HepG2 (cell line): ENCODE measurements around the gene APOM. TPM values are rescaled to one million over a fixed set of nuclear protein-coding genes. Genes with fewer than 3 reads are reported as not detected.

Experiments
- BATF2 ChIP-seq: sonication (generic); formaldehyde crosslinking; IDR thresholded peaks from 2 replicates; pipeline ENCODE4 v1.8.0; 2022; ENCODE audit warnings: mild to moderate bottlenecking, missing genetic modification reagents, moderate library complexity
- PRPF4 ChIP-seq: fragments of 200-400 bp; formaldehyde crosslinking; IDR thresholded peaks from 2 replicates; pipeline ENCODE4 v1.6.1; 2016; ENCODE audit warnings: low read length, low read depth; ENCODE audit not compliant: poor library complexity, severe bottlenecking
- TCF7 ChIP-seq: sonication (generic); IDR thresholded peaks from 2 replicates; pipeline ENCODE4 v1.6.1; 2016; ENCODE audit warnings: antibody characterized with exemption, low read depth
- TEF ChIP-seq: sonication (generic); formaldehyde crosslinking; IDR thresholded peaks from 2 replicates; pipeline ENCODE4 v1.5.0; 2020; ENCODE audit warnings: missing genetic modification reagents
- ZNF317 ChIP-seq: sonication (generic); formaldehyde crosslinking; IDR thresholded peaks from 2 replicates; pipeline ENCODE4 v1.5.0; 2020; ENCODE audit warnings: mild to moderate bottlenecking, missing genetic modification reagents
- polyA plus RNA-seq, 8 experiments: library from polyadenylated mRNA; depleted of rRNA in 3 of 8; stranded (reverse) in 7 of 8; unstranded in 1 of 8; fragments of >200 nt; fragmentation: Illumina TruSeq in 4 of 8; extraction: Trizol in 4 of 8; gene quantifications; 2 replicates each; pipeline versions ENCODE4 v1.2.1 to v1.2.3, GENCODE V29; 2011 to 2016; ENCODE audit warnings: low read depth in 4 of 8, missing spikeins in 1 of 8, mixed read lengths in 1 of 8; ENCODE audit not compliant: insufficient read depth in 1 of 8
- total RNA-seq, 5 experiments: library from RNA; depleted of rRNA; stranded (reverse); fragments of >200 nt; fragmentation: Illumina TruSeq; extraction: Trizol; gene quantifications; 2 replicates each; pipeline ENCODE4 v1.2.3, GENCODE V29; 2016; ENCODE audit warnings: low read depth in 1 of 5
- TF ChIP-seq, protein P1 (sequence below): sonication (generic); formaldehyde crosslinking; IDR thresholded peaks from 2 replicates; pipeline ENCODE4 v1.4.0; 2020; ENCODE audit warnings: missing genetic modification reagents, borderline replicate concordance
- TF ChIP-seq, protein P2 (sequence below): sonication (generic); formaldehyde crosslinking; conservative IDR thresholded peaks from 2 replicates; pipeline ENCODE4 v1.5.0; 2020; ENCODE audit warnings: missing genetic modification reagents
- TF ChIP-seq, protein P3 (sequence below): sonication (generic); formaldehyde crosslinking; IDR thresholded peaks from 2 replicates; pipeline ENCODE4 v1.5.0; 2020; ENCODE audit warnings: mild to moderate bottlenecking, missing genetic modification reagents
- TF ChIP-seq, protein P4 (sequence below): sonication (generic); formaldehyde crosslinking; IDR thresholded peaks from one replicate; pipeline ENCODE4 v1.5.1; 2020; ENCODE audit warnings: mild to moderate bottlenecking, missing genetic modification reagents; ENCODE audit errors: not compliant biosample characterization

APOM gene
- total and polyA plus RNA-seq, 2 of the 13 experiments (the other 11 are each of a cell fraction or from before 2014, with no cell fraction given) = 98.2 to 1,140 TPM

DNA sequence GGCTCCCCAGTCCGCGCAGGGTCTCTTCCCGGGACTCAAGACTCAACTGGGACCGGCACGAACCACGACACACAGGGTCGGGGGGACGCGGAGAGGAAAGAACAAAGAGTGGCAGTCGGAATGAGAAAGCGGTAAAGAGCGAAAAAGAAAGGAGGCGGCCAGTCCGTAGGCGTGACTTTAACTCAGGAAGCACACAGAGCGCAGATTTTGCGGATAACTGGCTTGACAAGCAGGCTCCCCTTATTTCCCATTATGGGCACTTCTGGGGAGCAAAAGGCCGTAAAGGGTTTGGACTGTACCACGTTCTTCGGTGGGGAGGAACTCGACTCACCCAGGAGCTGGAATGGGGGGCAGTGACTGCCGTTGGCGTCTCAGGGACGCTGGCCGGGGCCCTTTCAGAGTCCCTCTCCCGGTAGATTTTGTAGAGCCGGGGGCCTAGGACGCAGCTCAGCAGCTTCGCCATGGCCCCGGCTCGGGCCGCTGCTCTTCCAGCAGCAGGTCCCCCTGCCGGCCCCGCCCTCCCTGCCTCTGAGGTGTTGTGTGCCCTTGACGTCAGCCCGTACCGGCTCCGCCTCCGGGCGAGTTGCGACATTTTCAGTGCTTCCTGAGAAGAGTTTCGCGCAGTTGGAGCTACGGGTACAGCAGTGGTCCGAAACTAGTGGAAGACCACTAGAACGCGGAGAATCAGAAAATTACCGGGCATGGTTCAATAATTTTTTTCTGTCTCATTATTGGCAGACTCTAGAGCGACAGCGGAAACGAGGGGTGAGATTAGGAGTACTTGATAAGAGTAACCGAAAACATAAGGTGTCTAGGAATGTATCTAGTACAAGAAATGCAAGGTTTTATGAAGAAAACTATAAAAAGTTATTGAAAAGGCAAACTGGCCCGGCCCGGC, 47.4 kb downstream of the APOM start, which contains the start of gene ABHD16A (continued):
- TF ChIP-seq PRPF4 = no peak
- TF ChIP-seq ZNF317 = peak; percentile 84
- 0 out of 2 replicates have a peak, but pooled peaks have one; percentile 17 for TF ChIP-seq TEF
- TF ChIP-seq TCF7 = no peak
- TF ChIP-seq, protein P1, sequence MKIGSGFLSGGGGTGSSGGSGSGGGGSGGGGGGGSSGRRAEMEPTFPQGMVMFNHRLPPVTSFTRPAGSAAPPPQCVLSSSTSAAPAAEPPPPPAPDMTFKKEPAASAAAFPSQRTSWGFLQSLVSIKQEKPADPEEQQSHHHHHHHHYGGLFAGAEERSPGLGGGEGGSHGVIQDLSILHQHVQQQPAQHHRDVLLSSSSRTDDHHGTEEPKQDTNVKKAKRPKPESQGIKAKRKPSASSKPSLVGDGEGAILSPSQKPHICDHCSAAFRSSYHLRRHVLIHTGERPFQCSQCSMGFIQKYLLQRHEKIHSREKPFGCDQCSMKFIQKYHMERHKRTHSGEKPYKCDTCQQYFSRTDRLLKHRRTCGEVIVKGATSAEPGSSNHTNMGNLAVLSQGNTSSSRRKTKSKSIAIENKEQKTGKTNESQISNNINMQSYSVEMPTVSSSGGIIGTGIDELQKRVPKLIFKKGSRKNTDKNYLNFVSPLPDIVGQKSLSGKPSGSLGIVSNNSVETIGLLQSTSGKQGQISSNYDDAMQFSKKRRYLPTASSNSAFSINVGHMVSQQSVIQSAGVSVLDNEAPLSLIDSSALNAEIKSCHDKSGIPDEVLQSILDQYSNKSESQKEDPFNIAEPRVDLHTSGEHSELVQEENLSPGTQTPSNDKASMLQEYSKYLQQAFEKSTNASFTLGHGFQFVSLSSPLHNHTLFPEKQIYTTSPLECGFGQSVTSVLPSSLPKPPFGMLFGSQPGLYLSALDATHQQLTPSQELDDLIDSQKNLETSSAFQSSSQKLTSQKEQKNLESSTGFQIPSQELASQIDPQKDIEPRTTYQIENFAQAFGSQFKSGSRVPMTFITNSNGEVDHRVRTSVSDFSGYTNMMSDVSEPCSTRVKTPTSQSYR (CRISPR knock-in tag) = no peak
- TF ChIP-seq, protein P2, sequence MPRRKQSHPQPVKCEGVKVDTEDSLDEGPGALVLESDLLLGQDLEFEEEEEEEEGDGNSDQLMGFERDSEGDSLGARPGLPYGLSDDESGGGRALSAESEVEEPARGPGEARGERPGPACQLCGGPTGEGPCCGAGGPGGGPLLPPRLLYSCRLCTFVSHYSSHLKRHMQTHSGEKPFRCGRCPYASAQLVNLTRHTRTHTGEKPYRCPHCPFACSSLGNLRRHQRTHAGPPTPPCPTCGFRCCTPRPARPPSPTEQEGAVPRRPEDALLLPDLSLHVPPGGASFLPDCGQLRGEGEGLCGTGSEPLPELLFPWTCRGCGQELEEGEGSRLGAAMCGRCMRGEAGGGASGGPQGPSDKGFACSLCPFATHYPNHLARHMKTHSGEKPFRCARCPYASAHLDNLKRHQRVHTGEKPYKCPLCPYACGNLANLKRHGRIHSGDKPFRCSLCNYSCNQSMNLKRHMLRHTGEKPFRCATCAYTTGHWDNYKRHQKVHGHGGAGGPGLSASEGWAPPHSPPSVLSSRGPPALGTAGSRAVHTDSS (CRISPR knock-in tag) = no peak
- no peak for TF ChIP-seq BATF2 (CRISPR knock-in tag)
- TF ChIP-seq, protein P3, sequence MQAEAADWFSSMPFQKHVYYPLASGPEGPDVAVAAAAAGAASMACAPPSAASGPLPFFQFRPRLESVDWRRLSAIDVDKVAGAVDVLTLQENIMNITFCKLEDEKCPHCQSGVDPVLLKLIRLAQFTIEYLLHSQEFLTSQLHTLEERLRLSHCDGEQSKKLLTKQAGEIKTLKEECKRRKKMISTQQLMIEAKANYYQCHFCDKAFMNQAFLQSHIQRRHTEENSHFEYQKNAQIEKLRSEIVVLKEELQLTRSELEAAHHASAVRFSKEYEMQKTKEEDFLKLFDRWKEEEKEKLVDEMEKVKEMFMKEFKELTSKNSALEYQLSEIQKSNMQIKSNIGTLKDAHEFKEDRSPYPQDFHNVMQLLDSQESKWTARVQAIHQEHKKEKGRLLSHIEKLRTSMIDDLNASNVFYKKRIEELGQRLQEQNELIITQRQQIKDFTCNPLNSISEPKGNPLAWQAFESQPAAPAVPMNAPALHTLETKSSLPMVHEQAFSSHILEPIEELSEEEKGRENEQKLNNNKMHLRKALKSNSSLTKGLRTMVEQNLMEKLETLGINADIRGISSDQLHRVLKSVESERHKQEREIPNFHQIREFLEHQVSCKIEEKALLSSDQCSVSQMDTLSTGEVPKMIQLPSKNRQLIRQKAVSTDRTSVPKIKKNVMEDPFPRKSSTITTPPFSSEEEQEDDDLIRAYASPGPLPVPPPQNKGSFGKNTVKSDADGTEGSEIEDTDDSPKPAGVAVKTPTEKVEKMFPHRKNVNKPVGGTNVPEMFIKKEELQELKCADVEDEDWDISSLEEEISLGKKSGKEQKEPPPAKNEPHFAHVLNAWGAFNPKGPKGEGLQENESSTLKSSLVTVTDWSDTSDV = no peak
- TF ChIP-seq, protein P4, sequence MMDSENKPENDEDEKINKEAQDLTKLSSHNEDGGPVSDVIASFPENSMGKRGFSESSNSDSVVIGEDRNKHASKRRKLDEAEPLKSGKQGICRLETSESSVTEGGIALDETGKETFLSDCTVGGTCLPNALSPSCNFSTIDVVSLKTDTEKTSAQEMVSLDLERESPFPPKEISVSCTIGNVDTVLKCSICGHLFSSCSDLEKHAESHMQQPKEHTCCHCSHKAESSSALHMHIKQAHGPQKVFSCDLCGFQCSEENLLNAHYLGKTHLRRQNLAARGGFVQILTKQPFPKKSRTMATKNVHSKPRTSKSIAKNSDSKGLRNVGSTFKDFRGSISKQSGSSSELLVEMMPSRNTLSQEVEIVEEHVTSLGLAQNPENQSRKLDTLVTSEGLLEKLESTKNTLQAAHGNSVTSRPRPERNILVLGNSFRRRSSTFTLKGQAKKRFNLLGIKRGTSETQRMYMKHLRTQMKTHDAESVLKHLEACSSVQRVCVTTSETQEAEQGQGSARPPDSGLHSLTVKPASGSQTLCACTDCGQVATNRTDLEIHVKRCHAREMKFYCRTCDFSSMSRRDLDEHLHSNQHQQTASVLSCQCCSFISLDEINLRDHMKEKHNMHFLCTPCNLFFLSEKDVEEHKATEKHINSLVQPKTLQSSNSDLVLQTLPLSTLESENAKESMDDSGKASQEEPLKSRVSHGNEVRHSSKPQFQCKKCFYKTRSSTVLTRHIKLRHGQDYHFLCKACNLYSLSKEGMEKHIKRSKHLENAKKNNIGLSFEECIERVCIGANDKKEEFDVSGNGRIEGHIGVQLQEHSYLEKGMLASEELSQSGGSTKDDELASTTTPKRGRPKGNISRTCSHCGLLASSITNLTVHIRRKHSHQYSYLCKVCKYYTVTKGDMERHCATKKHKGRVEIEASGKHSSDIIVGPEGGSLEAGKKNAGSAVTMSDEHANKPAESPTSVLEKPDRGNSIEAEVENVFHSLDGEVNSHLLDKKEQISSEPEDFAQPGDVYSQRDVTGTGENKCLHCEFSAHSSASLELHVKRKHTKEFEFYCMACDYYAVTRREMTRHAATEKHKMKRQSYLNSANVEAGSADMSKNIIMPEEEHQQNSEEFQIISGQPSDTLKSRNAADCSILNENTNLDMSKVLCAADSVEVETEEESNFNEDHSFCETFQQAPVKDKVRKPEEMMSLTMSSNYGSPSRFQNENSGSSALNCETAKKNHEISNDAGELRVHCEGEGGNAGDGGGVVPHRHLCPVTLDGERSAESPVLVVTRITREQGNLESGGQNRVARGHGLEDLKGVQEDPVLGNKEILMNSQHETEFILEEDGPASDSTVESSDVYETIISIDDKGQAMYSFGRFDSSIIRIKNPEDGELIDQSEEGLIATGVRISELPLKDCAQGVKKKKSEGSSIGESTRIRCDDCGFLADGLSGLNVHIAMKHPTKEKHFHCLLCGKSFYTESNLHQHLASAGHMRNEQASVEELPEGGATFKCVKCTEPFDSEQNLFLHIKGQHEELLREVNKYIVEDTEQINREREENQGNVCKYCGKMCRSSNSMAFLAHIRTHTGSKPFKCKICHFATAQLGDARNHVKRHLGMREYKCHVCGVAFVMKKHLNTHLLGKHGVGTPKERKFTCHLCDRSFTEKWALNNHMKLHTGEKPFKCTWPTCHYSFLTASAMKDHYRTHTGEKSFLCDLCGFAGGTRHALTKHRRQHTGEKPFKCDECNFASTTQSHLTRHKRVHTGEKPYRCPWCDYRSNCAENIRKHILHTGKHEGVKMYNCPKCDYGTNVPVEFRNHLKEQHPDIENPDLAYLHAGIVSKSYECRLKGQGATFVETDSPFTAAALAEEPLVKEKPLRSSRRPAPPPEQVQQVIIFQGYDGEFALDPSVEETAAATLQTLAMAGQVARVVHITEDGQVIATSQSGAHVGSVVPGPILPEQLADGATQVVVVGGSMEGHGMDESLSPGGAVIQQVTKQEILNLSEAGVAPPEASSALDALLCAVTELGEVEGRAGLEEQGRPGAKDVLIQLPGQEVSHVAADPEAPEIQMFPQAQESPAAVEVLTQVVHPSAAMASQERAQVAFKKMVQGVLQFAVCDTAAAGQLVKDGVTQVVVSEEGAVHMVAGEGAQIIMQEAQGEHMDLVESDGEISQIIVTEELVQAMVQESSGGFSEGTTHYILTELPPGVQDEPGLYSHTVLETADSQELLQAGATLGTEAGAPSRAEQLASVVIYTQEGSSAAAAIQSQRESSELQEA (CRISPR knock-in tag) = no peak
